ENCODE measurements around the gene CTNNB1.

DNA sequence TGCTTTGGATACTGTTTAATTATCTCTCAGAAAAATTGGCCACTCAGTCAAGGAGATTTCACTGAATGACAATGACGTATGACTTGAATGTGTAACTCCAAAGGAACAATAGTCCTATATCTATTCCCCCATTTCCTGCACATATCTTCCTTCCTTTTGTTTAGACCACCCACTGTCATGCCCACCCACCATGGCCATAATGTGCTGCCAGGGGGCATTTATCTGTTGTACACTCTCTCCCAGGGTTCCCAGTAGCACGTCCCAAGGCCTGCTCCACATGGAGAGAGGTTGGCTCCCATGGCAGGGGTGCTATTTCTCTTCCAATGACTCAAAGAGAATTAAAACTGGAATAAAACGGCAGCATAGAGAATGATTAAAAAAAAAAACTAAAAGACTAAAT is 36.8 kb upstream of the CTNNB1 start:
- TF ChIP-seq, protein P1, sequence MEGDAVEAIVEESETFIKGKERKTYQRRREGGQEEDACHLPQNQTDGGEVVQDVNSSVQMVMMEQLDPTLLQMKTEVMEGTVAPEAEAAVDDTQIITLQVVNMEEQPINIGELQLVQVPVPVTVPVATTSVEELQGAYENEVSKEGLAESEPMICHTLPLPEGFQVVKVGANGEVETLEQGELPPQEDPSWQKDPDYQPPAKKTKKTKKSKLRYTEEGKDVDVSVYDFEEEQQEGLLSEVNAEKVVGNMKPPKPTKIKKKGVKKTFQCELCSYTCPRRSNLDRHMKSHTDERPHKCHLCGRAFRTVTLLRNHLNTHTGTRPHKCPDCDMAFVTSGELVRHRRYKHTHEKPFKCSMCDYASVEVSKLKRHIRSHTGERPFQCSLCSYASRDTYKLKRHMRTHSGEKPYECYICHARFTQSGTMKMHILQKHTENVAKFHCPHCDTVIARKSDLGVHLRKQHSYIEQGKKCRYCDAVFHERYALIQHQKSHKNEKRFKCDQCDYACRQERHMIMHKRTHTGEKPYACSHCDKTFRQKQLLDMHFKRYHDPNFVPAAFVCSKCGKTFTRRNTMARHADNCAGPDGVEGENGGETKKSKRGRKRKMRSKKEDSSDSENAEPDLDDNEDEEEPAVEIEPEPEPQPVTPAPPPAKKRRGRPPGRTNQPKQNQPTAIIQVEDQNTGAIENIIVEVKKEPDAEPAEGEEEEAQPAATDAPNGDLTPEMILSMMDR (IDR thresholded peaks at IDR 0.05) = no peak
- no peak for TF ChIP-seq POLR2A (IDR thresholded peaks at IDR 0.05)

All from breast epithelium (tissue), 3 donors.